SH-SY5Y (cell line): ENCODE data around the gene IRF2BP2.

Experiments
- GATA2 ChIP-seq: IDR thresholded peaks from 2 replicates; pipeline ENCODE4 v1.6.1; 2011; ENCODE audit warnings: mild to moderate bottlenecking, low read depth, low read length
- GATA3 ChIP-seq: IDR thresholded peaks from 2 replicates; pipeline ENCODE4 v1.6.1; 2011; ENCODE audit warnings: low read depth, mild to moderate bottlenecking, low read length, moderate library complexity

GRCh38 chr1:234556245-234556943, 53.6 kb downstream of the IRF2BP2 start:
- no peak for TF ChIP-seq GATA3
- no peak for TF ChIP-seq GATA2
